Natural killer cell (primary cell): Measurements from ENCODE around the gene LMOD2. TPM values are rescaled to one million over a fixed set of nuclear protein-coding genes. Genes with fewer than 3 reads are reported as not detected.

ENCODE experiments used
- ATAC-seq, 3 donors: fragments of 150-1000 bp in 2 of 3; fragments of 200-7000 bp in 1 of 3; cut with Tn5 transposase; 1 replicate in 1 of 3; 2 replicates in 2 of 3; pipeline ENCODE4 v1.10.0; 2021; ENCODE audit warnings: mild to moderate bottlenecking in 2 of 3, moderate library complexity in 2 of 3
- DNase-seq, 2 donors: peaks; one replicate each; pipeline versions ENCODE4 v3.0.0 to v3.0.0-alpha.2; 2013 to 2021; ENCODE audit warnings: mixed read lengths in 1 of 2
- H3K27ac ChIP-seq: one replicate; pipeline ENCODE4 v1.5.1; 2013; ENCODE audit warnings: mild to moderate bottlenecking, low read length
- H3K27me3 ChIP-seq: one replicate; pipeline ENCODE4 v1.6.1; 2013; ENCODE audit warnings: low read length; ENCODE audit not compliant: control insufficient read depth, insufficient read depth
- H3K36me3 ChIP-seq: one replicate; pipeline ENCODE4 v1.6.1; 2013; ENCODE audit warnings: low read length; ENCODE audit not compliant: control insufficient read depth, insufficient read depth
- H3K4me1 ChIP-seq: one replicate; pipeline ENCODE4 v1.6.1; 2013; ENCODE audit warnings: low read length; ENCODE audit not compliant: control insufficient read depth, insufficient read depth
- H3K4me3 ChIP-seq: one replicate; pipeline ENCODE4 v1.5.1; 2013; ENCODE audit warnings: low read length
- H3K9me3 ChIP-seq: one replicate; pipeline ENCODE4 v1.6.1; 2013; ENCODE audit warnings: low read length; ENCODE audit not compliant: control insufficient read depth, insufficient read depth
- H3K27ac Mint-ChIP-seq, 2 donors: one replicate each; pipeline ENCODE4 v1.8.0; 2022; ENCODE audit warnings: mild to moderate bottlenecking in 2 of 2, mixed read lengths in 2 of 2, moderate library complexity in 1 of 2
- H3K27me3 Mint-ChIP-seq, 2 donors: one replicate each; pipeline ENCODE4 v1.8.0; 2022; ENCODE audit warnings: low read depth in 2 of 2, mixed read lengths in 2 of 2
- H3K36me3 Mint-ChIP-seq: one replicate; pipeline ENCODE4 v1.8.0; 2022; ENCODE audit warnings: mixed read lengths
- H3K4me1 Mint-ChIP-seq, 2 donors: one replicate each; pipeline ENCODE4 v1.8.0; 2022; ENCODE audit warnings: mixed read lengths in 2 of 2
- H3K4me3 Mint-ChIP-seq: one replicate; pipeline ENCODE4 v1.8.0; 2022; ENCODE audit warnings: mild to moderate bottlenecking, moderate library complexity, mixed read lengths
- H3K9me3 Mint-ChIP-seq, 2 donors: one replicate each; pipeline ENCODE4 v1.8.0; 2022; ENCODE audit warnings: mixed read lengths in 2 of 2
- WGBS: methylation state at CpG from one replicate; pipeline ENCODE4 v1.1.7; 2013; ENCODE audit warnings: missing lambda C conversion rate; ENCODE audit not compliant: insufficient coverage; 5-methylcytosine and 5-hydroxymethylcytosine counted together
- intact Hi-C: fragments of 100-400 bp; cut with micrococcal nuclease; formaldehyde crosslinking; loops from one replicate; pipeline ENCODE4 v1.14.2; 2022
- total RNA-seq, 4 donors: library from RNA; stranded (reverse); fragments of 120-200 nt in 1 of 4; gene quantifications; one replicate each; pipeline versions ENCODE4 v1.2.3 to v1.2.4, GENCODE V29; 2013 to 2022
- TF ChIP-seq, protein P1 (sequence below): fragments of 200-600 bp; IDR thresholded peaks from one replicate; pipeline ENCODE4 v1.8.0; 2022; ENCODE audit warnings: antibody characterized with exemption

Gene LMOD2
- total RNA-seq, 3 donors from 2014 or later (not counting 1 experiment from before 2014, with no cell fraction given), result not detected

DNA sequence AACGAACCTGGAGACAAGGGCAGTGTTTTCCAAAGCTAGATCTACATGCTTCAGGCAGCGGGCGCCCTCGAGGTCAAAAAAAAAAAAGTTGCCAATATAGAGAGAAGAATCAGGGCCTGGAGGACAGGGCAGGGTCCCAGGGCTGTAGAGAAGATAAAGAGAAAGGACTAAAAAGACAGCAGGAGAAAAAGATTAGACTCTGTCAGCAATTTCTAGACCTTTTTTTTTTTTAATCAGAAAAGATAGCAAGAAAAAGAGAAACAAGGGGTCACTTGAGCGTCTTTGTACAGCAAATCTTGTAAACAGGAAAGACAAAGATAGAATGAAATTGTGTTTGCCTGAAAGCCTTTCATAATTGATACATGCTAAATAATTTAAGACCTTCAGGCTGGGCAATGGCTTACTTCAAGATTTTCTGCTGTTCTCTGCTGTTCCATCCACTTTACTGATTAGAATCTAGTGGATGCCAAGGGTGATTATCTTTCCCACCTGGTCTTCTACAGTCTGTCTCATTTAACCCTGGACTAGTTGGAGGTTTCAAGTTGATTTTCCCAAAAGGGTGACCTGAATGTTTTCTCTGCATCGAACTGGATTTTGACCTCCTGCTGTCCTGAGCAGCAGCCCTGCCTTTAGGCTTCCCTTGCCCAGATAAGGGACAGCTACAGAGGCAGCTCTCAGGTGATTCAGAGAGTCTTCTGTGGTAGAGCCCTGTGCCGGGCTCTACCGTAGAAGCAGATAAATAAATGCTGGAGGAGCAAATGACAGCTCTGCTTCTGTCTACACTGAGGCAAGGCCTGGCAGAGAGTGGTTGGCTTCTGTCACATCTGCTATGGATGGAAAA, 5.1 kb downstream of the LMOD2 start:
- H3K4me3 ChIP-seq, result no peak overlapping the region
- H3K27me3 Mint-ChIP-seq, result peaks cover 9 to 47% of the 10 kb centered on the region in 2 donors
- H3K36me3 ChIP-seq, result no peaks in the 10 kb centered on the region
- ATAC-seq (no peak), DNase-seq (no peak)
- TF ChIP-seq, protein P1, sequence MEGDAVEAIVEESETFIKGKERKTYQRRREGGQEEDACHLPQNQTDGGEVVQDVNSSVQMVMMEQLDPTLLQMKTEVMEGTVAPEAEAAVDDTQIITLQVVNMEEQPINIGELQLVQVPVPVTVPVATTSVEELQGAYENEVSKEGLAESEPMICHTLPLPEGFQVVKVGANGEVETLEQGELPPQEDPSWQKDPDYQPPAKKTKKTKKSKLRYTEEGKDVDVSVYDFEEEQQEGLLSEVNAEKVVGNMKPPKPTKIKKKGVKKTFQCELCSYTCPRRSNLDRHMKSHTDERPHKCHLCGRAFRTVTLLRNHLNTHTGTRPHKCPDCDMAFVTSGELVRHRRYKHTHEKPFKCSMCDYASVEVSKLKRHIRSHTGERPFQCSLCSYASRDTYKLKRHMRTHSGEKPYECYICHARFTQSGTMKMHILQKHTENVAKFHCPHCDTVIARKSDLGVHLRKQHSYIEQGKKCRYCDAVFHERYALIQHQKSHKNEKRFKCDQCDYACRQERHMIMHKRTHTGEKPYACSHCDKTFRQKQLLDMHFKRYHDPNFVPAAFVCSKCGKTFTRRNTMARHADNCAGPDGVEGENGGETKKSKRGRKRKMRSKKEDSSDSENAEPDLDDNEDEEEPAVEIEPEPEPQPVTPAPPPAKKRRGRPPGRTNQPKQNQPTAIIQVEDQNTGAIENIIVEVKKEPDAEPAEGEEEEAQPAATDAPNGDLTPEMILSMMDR, result no peak
- WGBS, result 78% methylated on average over 8 of the region's 8 CpGs
- no peaks in the 10 kb centered on the region for H3K36me3 Mint-ChIP-seq
- no peaks in the 10 kb centered on the region for H3K9me3 ChIP-seq
- intact Hi-C loops, result no loop called here
- H3K4me1 Mint-ChIP-seq, result no peaks in the 10 kb centered on the region
- no peaks in the 10 kb centered on the region for H3K4me1 ChIP-seq
- no peak overlapping the region for H3K27ac Mint-ChIP-seq
- no peaks in the 10 kb centered on the region for H3K9me3 Mint-ChIP-seq
- H3K27ac ChIP-seq, result no peak overlapping the region
- no peak overlapping the region for H3K4me3 Mint-ChIP-seq
- no peaks in the 10 kb centered on the region for H3K27me3 ChIP-seq

DNA sequence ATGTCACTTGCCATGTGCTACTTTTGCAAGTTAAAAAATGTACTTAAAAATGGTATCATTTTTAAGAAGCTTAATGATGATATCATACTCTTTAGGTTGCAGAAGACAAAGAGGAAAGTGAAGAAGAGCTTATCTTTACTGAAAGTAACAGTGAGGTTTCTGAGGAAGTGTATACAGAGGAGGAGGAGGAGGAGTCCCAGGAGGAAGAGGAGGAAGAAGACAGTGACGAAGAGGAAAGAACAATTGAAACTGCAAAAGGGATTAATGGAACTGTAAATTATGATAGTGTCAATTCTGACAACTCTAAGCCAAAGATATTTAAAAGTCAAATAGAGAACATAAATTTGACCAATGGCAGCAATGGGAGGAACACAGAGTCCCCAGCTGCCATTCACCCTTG, 6.1 kb downstream of the LMOD2 start:
- no peaks in the 10 kb centered on the region for H3K36me3 ChIP-seq
- no peaks in the 10 kb centered on the region for H3K9me3 ChIP-seq
- no peaks in the 10 kb centered on the region for H3K4me1 Mint-ChIP-seq
- TF ChIP-seq, protein P1, result no peak
- no peaks in the 10 kb centered on the region for H3K36me3 Mint-ChIP-seq
- no peaks in the 10 kb centered on the region for H3K4me1 ChIP-seq
- intact Hi-C loops, result no loop called here
- H3K9me3 Mint-ChIP-seq, result no peaks in the 10 kb centered on the region
- no peaks in the 10 kb centered on the region for H3K27me3 ChIP-seq
- DNase-seq, result no peak
- no peak overlapping the region for H3K27ac Mint-ChIP-seq
- no peak overlapping the region for H3K4me3 ChIP-seq
- H3K27me3 Mint-ChIP-seq, result peaks cover 9 to 47% of the 10 kb centered on the region in 2 donors
- H3K4me3 Mint-ChIP-seq, result no peak overlapping the region
- ATAC-seq, result no peak
- 64% methylated on average over 1 of the region's 1 CpG for WGBS
- H3K27ac ChIP-seq, result no peak overlapping the region

- peaks cover 12 to 47% of the 10 kb centered on the region in 2 donors for H3K27me3 Mint-ChIP-seq
- H3K9me3 Mint-ChIP-seq, result no peaks in the 10 kb centered on the region
- Histone ChIP-seq H3K4me3 (no peak overlapping the region), H3K27ac (no peak overlapping the region), H3K4me1 (no peaks in the 10 kb centered on the region), H3K9me3 (no peaks in the 10 kb centered on the region), H3K36me3 (no peaks in the 10 kb centered on the region), H3K27me3 (no peaks in the 10 kb centered on the region)
- no peak overlapping the region for H3K4me3 Mint-ChIP-seq
- no peaks in the 10 kb centered on the region for H3K36me3 Mint-ChIP-seq
- TF ChIP-seq, protein P1, result no peak
- no peak for ATAC-seq
- no peak for DNase-seq
- intact Hi-C loops, result no loop called here
- no peak overlapping the region for H3K27ac Mint-ChIP-seq
- 91% methylated on average over 15 of the region's 15 CpGs for WGBS
- H3K4me1 Mint-ChIP-seq, result no peaks in the 10 kb centered on the region
These were observed 6.6 kb downstream of the LMOD2 start for GRCh38 chr7:123662293-123662692.

GRCh38 chr7:123662755-123663154, 7.1 kb downstream of the LMOD2 start:
- Histone ChIP-seq H3K9me3 (no peaks in the 10 kb centered on the region), H3K4me3 (no peak overlapping the region), H3K36me3 (no peaks in the 10 kb centered on the region), H3K27me3 (no peaks in the 10 kb centered on the region), H3K4me1 (no peaks in the 10 kb centered on the region), H3K27ac (no peak overlapping the region)
- no peaks in the 10 kb centered on the region for H3K4me1 Mint-ChIP-seq
- no peak overlapping the region for H3K4me3 Mint-ChIP-seq
- H3K27me3 Mint-ChIP-seq, result peaks cover 12 to 47% of the 10 kb centered on the region in 2 donors
- ATAC-seq, result no peak
- no peak for DNase-seq
- intact Hi-C loops, result no loop called here
- H3K27ac Mint-ChIP-seq, result no peak overlapping the region
- no peaks in the 10 kb centered on the region for H3K9me3 Mint-ChIP-seq
- no peaks in the 10 kb centered on the region for H3K36me3 Mint-ChIP-seq
- TF ChIP-seq, protein P1, result no peak
- WGBS, result 68% methylated on average over 3 of the region's 3 CpGs
